Caki2 (cell line): ENCODE measurements around the gene TPCN2. TPM values are rescaled to one million over a fixed set of nuclear protein-coding genes. Genes with fewer than 3 reads are reported as not detected.
A peak's percentile ranks its signal among the peaks of the same experiment; 100 is the strongest.

ENCODE experiments used
- DNase-seq: peaks from one replicate; pipeline ENCODE4 v3.0.0-alpha.2; 2015; ENCODE audit warnings: low read depth
- in situ Hi-C: cut with HindIII; loops from 2 replicates; pipeline ENCODE4 v1.10.0; 2016; ENCODE audit warnings: low sequenced_read_pairs, low pct_unique_long_range_greater_than_20kb, mixed read lengths
- total RNA-seq: library from RNA; depleted of rRNA; stranded (reverse); fragments of >200 nt; shearing (Covaris generic); gene quantifications from 2 replicates; pipeline ENCODE4 v1.2.3, GENCODE V29; 2014; ENCODE audit warnings: low replicate concordance

The TPCN2 gene
- total RNA-seq, 1 experiment from 2014 or later = 4.2 TPM

GRCh38 chr11:69032833-69033232, 15.9 kb upstream of the TPCN2 start:
- in situ Hi-C loops = no loop called here

GRCh38 chr11:69033431-69033830, 15.3 kb upstream of the TPCN2 start:
- in situ Hi-C loops = no loop called here
- no peak for DNase-seq

More at GRCh38 chr11:69032833-69033232, 15.9 kb upstream of the TPCN2 start:
- no peak for DNase-seq

GRCh38 chr11:69034123-69034867, 14.4 kb upstream of the TPCN2 start:
- in situ Hi-C loops = no loop called here
- no peak for DNase-seq

- in situ Hi-C loops = no loop called here
- no peak for DNase-seq
Measured at GRCh38 chr11:69035150-69035945, 13.4 kb upstream of the TPCN2 start.

- DNase-seq = no peak
- in situ Hi-C loops = no loop called here
Measured at GRCh38 chr11:69035946-69036340, 12.8 kb upstream of the TPCN2 start.

GRCh38 chr11:69037074-69037473, 11.7 kb upstream of the TPCN2 start:
- no peak for DNase-seq
- in situ Hi-C loops = no loop called here

GRCh38 chr11:69037544-69037943, 11.2 kb upstream of the TPCN2 start:
- in situ Hi-C loops = no loop called here

GRCh38 chr11:69039501-69039900, 9.2 kb upstream of the TPCN2 start:
- in situ Hi-C loops = no loop called here
- DNase-seq = no peak

More at GRCh38 chr11:69037544-69037943, 11.2 kb upstream of the TPCN2 start:
- no peak for DNase-seq

- in situ Hi-C loops = no loop called here
- no peak for DNase-seq
Measured at GRCh38 chr11:69040051-69040450, 8.7 kb upstream of the TPCN2 start.

GRCh38 chr11:69040581-69041260, 8.0 kb upstream of the TPCN2 start:
- in situ Hi-C loops = no loop called here

GRCh38 chr11:69041516-69041915, 7.2 kb upstream of the TPCN2 start:
- DNase-seq = no peak
- in situ Hi-C loops = no loop called here

More at GRCh38 chr11:69040581-69041260, 8.0 kb upstream of the TPCN2 start:
- DNase-seq = peak; percentile 75

- DNase-seq = peak; percentile 74
- in situ Hi-C loops = no loop called here
Measured at GRCh38 chr11:69044111-69045013, 4.4 kb upstream of the TPCN2 start.

- in situ Hi-C loops = no loop called here
- DNase-seq = no peak
Measured at GRCh38 chr11:69048031-69048693, 570 bp upstream of the TPCN2 start.

GRCh38 chr11:69049490-69049867, 747 bp downstream of the TPCN2 start:
- no peak for DNase-seq
- in situ Hi-C loops = no loop called here

- DNase-seq = no peak
- in situ Hi-C loops = no loop called here
Measured at GRCh38 chr11:69050592-69051380, 2.1 kb downstream of the TPCN2 start.

- in situ Hi-C loops = no loop called here
- DNase-seq = no peak
Measured at GRCh38 chr11:69051381-69052342, 2.9 kb downstream of the TPCN2 start.
